ENCODE results near the gene DHX16.

DNA sequence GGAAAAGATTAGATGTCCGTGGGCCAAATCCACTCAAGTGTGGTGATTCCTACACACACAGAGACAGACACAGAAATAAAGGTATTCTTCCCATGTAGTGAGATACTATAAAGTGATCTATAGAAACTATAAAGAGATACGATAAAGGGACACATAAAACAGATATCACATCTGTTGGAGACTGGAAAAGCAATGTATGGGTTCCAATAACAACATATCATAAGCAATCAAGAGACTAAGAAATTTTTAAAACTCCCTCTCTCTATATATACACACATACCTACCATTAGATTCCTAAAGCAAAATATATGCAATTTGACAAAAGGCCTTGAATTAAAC lies 61.0 kb downstream of the DHX16 start:
- TF ChIP-seq, protein P1, sequence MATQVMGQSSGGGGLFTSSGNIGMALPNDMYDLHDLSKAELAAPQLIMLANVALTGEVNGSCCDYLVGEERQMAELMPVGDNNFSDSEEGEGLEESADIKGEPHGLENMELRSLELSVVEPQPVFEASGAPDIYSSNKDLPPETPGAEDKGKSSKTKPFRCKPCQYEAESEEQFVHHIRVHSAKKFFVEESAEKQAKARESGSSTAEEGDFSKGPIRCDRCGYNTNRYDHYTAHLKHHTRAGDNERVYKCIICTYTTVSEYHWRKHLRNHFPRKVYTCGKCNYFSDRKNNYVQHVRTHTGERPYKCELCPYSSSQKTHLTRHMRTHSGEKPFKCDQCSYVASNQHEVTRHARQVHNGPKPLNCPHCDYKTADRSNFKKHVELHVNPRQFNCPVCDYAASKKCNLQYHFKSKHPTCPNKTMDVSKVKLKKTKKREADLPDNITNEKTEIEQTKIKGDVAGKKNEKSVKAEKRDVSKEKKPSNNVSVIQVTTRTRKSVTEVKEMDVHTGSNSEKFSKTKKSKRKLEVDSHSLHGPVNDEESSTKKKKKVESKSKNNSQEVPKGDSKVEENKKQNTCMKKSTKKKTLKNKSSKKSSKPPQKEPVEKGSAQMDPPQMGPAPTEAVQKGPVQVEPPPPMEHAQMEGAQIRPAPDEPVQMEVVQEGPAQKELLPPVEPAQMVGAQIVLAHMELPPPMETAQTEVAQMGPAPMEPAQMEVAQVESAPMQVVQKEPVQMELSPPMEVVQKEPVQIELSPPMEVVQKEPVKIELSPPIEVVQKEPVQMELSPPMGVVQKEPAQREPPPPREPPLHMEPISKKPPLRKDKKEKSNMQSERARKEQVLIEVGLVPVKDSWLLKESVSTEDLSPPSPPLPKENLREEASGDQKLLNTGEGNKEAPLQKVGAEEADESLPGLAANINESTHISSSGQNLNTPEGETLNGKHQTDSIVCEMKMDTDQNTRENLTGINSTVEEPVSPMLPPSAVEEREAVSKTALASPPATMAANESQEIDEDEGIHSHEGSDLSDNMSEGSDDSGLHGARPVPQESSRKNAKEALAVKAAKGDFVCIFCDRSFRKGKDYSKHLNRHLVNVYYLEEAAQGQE (IDR thresholded peaks at IDR 0.05; ENCODE audit: borderline replicate concordance) = no peak
- TF ChIP-seq, protein P1 (CRISPR knock-in tag; IDR thresholded peaks at IDR 0.05; ENCODE audit: low read depth) = no peak
- TF ChIP-seq, protein P2, sequence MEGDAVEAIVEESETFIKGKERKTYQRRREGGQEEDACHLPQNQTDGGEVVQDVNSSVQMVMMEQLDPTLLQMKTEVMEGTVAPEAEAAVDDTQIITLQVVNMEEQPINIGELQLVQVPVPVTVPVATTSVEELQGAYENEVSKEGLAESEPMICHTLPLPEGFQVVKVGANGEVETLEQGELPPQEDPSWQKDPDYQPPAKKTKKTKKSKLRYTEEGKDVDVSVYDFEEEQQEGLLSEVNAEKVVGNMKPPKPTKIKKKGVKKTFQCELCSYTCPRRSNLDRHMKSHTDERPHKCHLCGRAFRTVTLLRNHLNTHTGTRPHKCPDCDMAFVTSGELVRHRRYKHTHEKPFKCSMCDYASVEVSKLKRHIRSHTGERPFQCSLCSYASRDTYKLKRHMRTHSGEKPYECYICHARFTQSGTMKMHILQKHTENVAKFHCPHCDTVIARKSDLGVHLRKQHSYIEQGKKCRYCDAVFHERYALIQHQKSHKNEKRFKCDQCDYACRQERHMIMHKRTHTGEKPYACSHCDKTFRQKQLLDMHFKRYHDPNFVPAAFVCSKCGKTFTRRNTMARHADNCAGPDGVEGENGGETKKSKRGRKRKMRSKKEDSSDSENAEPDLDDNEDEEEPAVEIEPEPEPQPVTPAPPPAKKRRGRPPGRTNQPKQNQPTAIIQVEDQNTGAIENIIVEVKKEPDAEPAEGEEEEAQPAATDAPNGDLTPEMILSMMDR (IDR thresholded peaks at IDR 0.05 in 2 of 3, conservative IDR thresholded peaks at IDR 0.05 in 1 of 3; ENCODE audit: insufficient read depth in 2 of 3, low read depth in 1 of 3, low read length in 3 of 3) = no peak
- TF ChIP-seq KLF16 (IDR thresholded peaks at IDR 0.05) = no peak
- TF ChIP-seq HIVEP1 (CRISPR knock-in tag; IDR thresholded peaks at IDR 0.05) = no peak
- no peak; the same call in 1 of the 2 replicates for TF ChIP-seq POLR2A (conservative IDR thresholded peaks at IDR 0.05)
- TF ChIP-seq, protein P3, sequence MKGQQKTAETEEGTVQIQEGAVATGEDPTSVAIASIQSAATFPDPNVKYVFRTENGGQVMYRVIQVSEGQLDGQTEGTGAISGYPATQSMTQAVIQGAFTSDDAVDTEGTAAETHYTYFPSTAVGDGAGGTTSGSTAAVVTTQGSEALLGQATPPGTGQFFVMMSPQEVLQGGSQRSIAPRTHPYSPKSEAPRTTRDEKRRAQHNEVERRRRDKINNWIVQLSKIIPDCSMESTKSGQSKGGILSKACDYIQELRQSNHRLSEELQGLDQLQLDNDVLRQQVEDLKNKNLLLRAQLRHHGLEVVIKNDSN (CRISPR knock-in tag; IDR thresholded peaks at IDR 0.05) = no peak
- no peak for TF ChIP-seq CC2D1A (IDR thresholded peaks at IDR 0.05)
- no peak for TF ChIP-seq NCOA2 (IDR thresholded peaks at IDR 0.05; ENCODE audit: partially characterized antibody in 2 of 2)
- TF ChIP-seq ZBTB17 (CRISPR knock-in tag; IDR thresholded peaks at IDR 0.05) = no peak

Data from K562 (cell line).